GM12878 (cell line): Measurements from ENCODE around the gene UBB. TPM values are rescaled to one million over a fixed set of nuclear protein-coding genes. Genes with fewer than 3 reads are reported as not detected.

Source experiments
- ATAC-seq: fragments of 200-7000 bp; cut with Tn5 transposase; 3 replicates; pipeline ENCODE4 v1.9.1; 2020; ENCODE audit warnings: mild to moderate bottlenecking, moderate library complexity
- BruUV-seq: library from RNA; stranded (reverse); fragments of 400-500 nt; replicated peaks from 2 replicates; lab custom pipeline; 2021; lab: Mats Ljungman, UMichigan
- CTCF ChIA-PET: fragments of 300-600 bp; sonication (Branson Sonifier 250); formaldehyde crosslinking; extraction: SDS; loops from one replicate; lab custom pipeline; 2021; ENCODE audit warnings: inconsistent platforms; lab: Yijun Ruan, JAX
- POLR2A ChIA-PET: fragments of 350-600 bp; formaldehyde crosslinking; extraction: SDS; loops from one replicate; lab custom pipeline; 2021; ENCODE audit warnings: inconsistent platforms; lab: Charles Lee
- RAD21 ChIA-PET: fragments of 300-600 bp; sonication (Branson Sonifier 250); formaldehyde crosslinking; loops from one replicate; lab custom pipeline; 2023; ENCODE audit warnings: antibody characterized with exemption; ENCODE audit not compliant: unreplicated experiment; lab: Charles Lee
- SMC1A ChIA-PET: fragments of 300-600 bp; sonication (Branson Sonifier 250); formaldehyde crosslinking; loops from one replicate; lab custom pipeline; 2023; ENCODE audit not compliant: unreplicated experiment, uncharacterized antibody; lab: Charles Lee
- DNase-seq: peaks from one replicate; pipeline ENCODE4 v3.0.0-alpha.2; 2011; ENCODE audit warnings: low read depth, low spot score
- FAIRE-seq: peaks from 3 replicates; lab custom pipeline; 2011; peaks lifted over from hg19 to GRCh38; lab: Jason Lieb, UNC
- H2AFZ ChIP-seq: 2 replicates; pipeline ENCODE4 v1.6.0; 2011; ENCODE audit warnings: low read depth, low read length, control low read depth; ENCODE audit not compliant: control insufficient read depth
- H3K27ac ChIP-seq: 2 replicates; pipeline ENCODE4 v1.5.1; 2011; ENCODE audit warnings: control low read depth; ENCODE audit not compliant: control insufficient read depth, insufficient read depth
- H3K27me3 ChIP-seq, 2 experiments: replicated peaks in 1 of 2; 2 replicates each; pipeline versions ENCODE4 v1.6.0 to v1.6.1; 2011; ENCODE audit warnings: low read length in 1 of 2; ENCODE audit not compliant: control insufficient read depth in 2 of 2, insufficient read depth in 2 of 2
- H3K36me3 ChIP-seq, 2 experiments: 2 replicates each; pipeline ENCODE4 v1.5.1; 2011; ENCODE audit warnings: low read length in 1 of 2; ENCODE audit not compliant: control insufficient read depth in 2 of 2, insufficient read depth in 2 of 2
- H3K4me1 ChIP-seq: 2 replicates; pipeline ENCODE4 v1.6.1; 2011; ENCODE audit warnings: mild to moderate bottlenecking, low read length, moderate library complexity, mixed read lengths; ENCODE audit not compliant: control insufficient read depth, insufficient read depth
- H3K4me2 ChIP-seq: 2 replicates; pipeline ENCODE4 v1.6.0; 2011; ENCODE audit warnings: control low read depth; ENCODE audit not compliant: control insufficient read depth, insufficient read depth
- H3K4me3 ChIP-seq: fragments of 200-600 bp; sonication (generic); 2 replicates; pipeline ENCODE4 v1.5.1; 2016
- H3K79me2 ChIP-seq: 2 replicates; pipeline ENCODE4 v1.6.0; 2011; ENCODE audit warnings: low read length; ENCODE audit not compliant: control insufficient read depth, insufficient read depth
- H3K9ac ChIP-seq: 2 replicates; pipeline ENCODE4 v1.8.0; 2011; ENCODE audit warnings: low read length, control low read depth, mixed read lengths; ENCODE audit not compliant: control insufficient read depth, insufficient read depth
- H3K9me3 ChIP-seq: replicated peaks from 3 replicates; pipeline ENCODE4 v1.5.1; 2011; ENCODE audit warnings: mild to moderate bottlenecking, low read length; ENCODE audit not compliant: control insufficient read depth, insufficient read depth
- H4K20me1 ChIP-seq: 2 replicates; pipeline ENCODE4 v1.6.0; 2011; ENCODE audit not compliant: control insufficient read depth, insufficient read depth
- BACH1 ChIP-seq: fragments of 450-650 bp; IDR thresholded peaks from 2 replicates; pipeline ENCODE4 v1.6.1; 2017; ENCODE audit warnings: mild to moderate bottlenecking, borderline replicate concordance
- CHD4 ChIP-seq: fragments of 200-600 bp; sonication (generic); IDR thresholded peaks from 2 replicates; pipeline ENCODE4 v1.6.1; 2016; ENCODE audit warnings: mild to moderate bottlenecking
- E2F8 ChIP-seq: fragments of 450-650 bp; IDR thresholded peaks from 2 replicates; pipeline ENCODE4 v1.6.1; 2018; ENCODE audit warnings: mild to moderate bottlenecking, low read depth, moderate library complexity; ENCODE audit not compliant: partially characterized antibody
- IRF3 ChIP-seq: fragments of 450-650 bp; IDR thresholded peaks from 2 replicates; pipeline ENCODE4 v1.6.1; 2014; ENCODE audit warnings: mild to moderate bottlenecking
- MTA3 ChIP-seq: IDR thresholded peaks from 2 replicates; pipeline ENCODE4 v1.6.1; 2012; ENCODE audit warnings: low read length, inconsistent platforms, borderline replicate concordance
- RB1 ChIP-seq: fragments of 450-650 bp; formaldehyde crosslinking; IDR thresholded peaks from 2 replicates; pipeline ENCODE4 v1.6.1; 2017; ENCODE audit warnings: mild to moderate bottlenecking, borderline replicate concordance
- RELB ChIP-seq: fragments of 450-650 bp; IDR thresholded peaks from 2 replicates; pipeline ENCODE4 v1.6.1; 2017; ENCODE audit warnings: low read depth, mild to moderate bottlenecking, moderate library complexity
- SUPT20H ChIP-seq: IDR thresholded peaks from 2 replicates; pipeline ENCODE4 v1.6.1; 2011; ENCODE audit warnings: low read depth, mild to moderate bottlenecking, low read length, moderate library complexity, borderline replicate concordance; ENCODE audit not compliant: control insufficient read depth
- TARDBP ChIP-seq: IDR thresholded peaks from 2 replicates; pipeline ENCODE4 v1.6.1; 2016; ENCODE audit warnings: borderline replicate concordance
- TCF7 ChIP-seq: IDR thresholded peaks from 2 replicates; pipeline ENCODE4 v1.6.1; 2014; ENCODE audit warnings: antibody characterized with exemption, borderline replicate concordance
- USF1 ChIP-seq: IDR thresholded peaks from 2 replicates; pipeline ENCODE4 v1.6.1; 2011; ENCODE audit warnings: borderline replicate concordance, low read depth, mild to moderate bottlenecking, moderate library complexity, mixed read lengths, low read length; ENCODE audit not compliant: insufficient read depth; ENCODE audit errors: extremely low read length
- YY1 ChIP-seq: IDR thresholded peaks from 2 replicates; pipeline ENCODE4 v1.6.1; 2011; ENCODE audit warnings: low read depth, mild to moderate bottlenecking, low read length
- ZBTB33 ChIP-seq: fragments of 450-650 bp; IDR thresholded peaks from 2 replicates; pipeline ENCODE4 v1.6.1; 2017; ENCODE audit warnings: mild to moderate bottlenecking
- ZNF207 ChIP-seq: fragments of 450-650 bp; IDR thresholded peaks from 2 replicates; pipeline ENCODE4 v1.6.1; 2014; ENCODE audit warnings: antibody characterized with exemption, mild to moderate bottlenecking, borderline replicate concordance
- ZZZ3 ChIP-seq: IDR thresholded peaks from 2 replicates; pipeline ENCODE4 v1.6.1; 2011; ENCODE audit warnings: low read depth; ENCODE audit not compliant: control insufficient read depth, insufficient read length
- WGBS: methylation state at CpG from one replicate; pipeline ENCODE4 v1.1.6; 2016; ENCODE audit warnings: low lambda C conversion rate; ENCODE audit not compliant: insufficient replicate concordance, insufficient coverage; ENCODE audit errors: missing lambda C conversion rate; 5-methylcytosine and 5-hydroxymethylcytosine counted together
- in situ Hi-C: fragments of 300-500 bp; cut with MboI; formaldehyde crosslinking; loops from 9 replicates; pipeline ENCODE4 v1.14.3; 2018; ENCODE audit warnings: mixed read lengths
- intact Hi-C: fragments of 100-400 bp; cut with micrococcal nuclease; formaldehyde crosslinking; loops from one replicate; pipeline ENCODE4 v1.14.2; 2022; ENCODE audit not compliant: unreplicated experiment
- polyA plus RNA-seq, 11 experiments: library from polyadenylated mRNA; depleted of rRNA in 4 of 11; unstranded in 6 of 11; stranded (reverse) in 5 of 11; fragments of >200 nt; fragmentation: Nextera tagmentation in 4 of 11; fragmentation: Illumina TruSeq in 1 of 11; extraction: Ambion mirVana in 4 of 11; extraction: Trizol in 1 of 11; gene quantifications; 1 replicate in 1 of 11; 2 replicates in 10 of 11; pipeline versions ENCODE4 v1.2.1 to v1.2.3, GENCODE V29; 2011 to 2016; ENCODE audit warnings: inconsistent platforms in 2 of 11, missing spikeins in 2 of 11, low read depth in 1 of 11
- total RNA-seq, 4 experiments: library from RNA; depleted of rRNA in 3 of 4; stranded (reverse); fragments of >200 nt in 3 of 4; fragmentation: Illumina TruSeq in 1 of 4; extraction: Trizol in 1 of 4; gene quantifications; 2 replicates each; pipeline versions ENCODE4 v1.2.1 to v1.2.3, GENCODE V29; 2013 to 2021

Gene UBB
- total and polyA plus RNA-seq, 10 of the 15 experiments (the other 5 are each of a cell fraction or from before 2014, with no cell fraction given): 1,133 to 4,246 (median 2,099) TPM

- TF ChIP-seq IRF3 (no peak), MTA3 (no peak), YY1 (no peak), ZZZ3 (no peak), TARDBP (no peak), RB1 (no peak), CHD4 (no peak)
Observed at GRCh38 chr17:16419929-16420271, 39.0 kb downstream of the UBB start (continued).

- in situ Hi-C loops: no loop called here
- no peaks in the 10 kb centered on the region for H3K27me3 ChIP-seq
- H3K4me1 ChIP-seq: peaks cover 29% of the 10 kb centered on the region
- FAIRE-seq (no peak), ATAC-seq (no peak), DNase-seq (no peak)
- no TSS peak for BruUV-seq
- H3K9me3 ChIP-seq: no peaks in the 10 kb centered on the region
- intact Hi-C loops: no loop called here
- 87% methylated on average over 7 of the region's 7 CpGs for WGBS
- H3K79me2 ChIP-seq: peaks cover 31% of the 10 kb centered on the region
- no peak overlapping the region for H3K4me2 ChIP-seq
- H3K36me3 ChIP-seq: peaks cover 27 to 29% of the 10 kb centered on the region in 2 experiments
- CTCF ChIA-PET: interaction anchor here (1.2 kb wide), 1 partner anchor 58 kb away, joined by 4 read pairs; no protein-coding TSS in a partner anchor
- H3K27ac ChIP-seq: no peak overlapping the region
- RAD21 ChIA-PET: interaction anchor here (1.8 kb wide), 1 partner anchor 16 kb away, joined by 4 read pairs; no protein-coding TSS in a partner anchor
- no peak overlapping the region for H3K9ac ChIP-seq
- no peak overlapping the region for H3K4me3 ChIP-seq
- SMC1A ChIA-PET: interaction anchor here (1.2 to 1.4 kb wide), 2 partner anchors 15 to 18 kb away, joined by 4 read pairs; no protein-coding TSS in a partner anchor
- H2AFZ ChIP-seq: no peak overlapping the region
- H4K20me1 ChIP-seq: no peaks in the 10 kb centered on the region
- POLR2A ChIA-PET: interaction anchor here (1.3 kb wide), 1 partner anchor 16 kb away, joined by 5 read pairs; no protein-coding TSS in a partner anchor
- no peak for TF ChIP-seq ZNF207
- TF ChIP-seq SUPT20H: no peak
- no peak for TF ChIP-seq E2F8
- no peak for TF ChIP-seq ZBTB33
- TF ChIP-seq USF1: no peak
- TF ChIP-seq RELB: no peak
- no peak for TF ChIP-seq TCF7
- no peak for TF ChIP-seq BACH1
Observed at GRCh38 chr17:16422416-16422815, 41.5 kb downstream of the UBB start.
